Sigmoid colon (tissue), 7 donors: ENCODE measurements around the gene TRMT61A. TPM values are rescaled to one million over a fixed set of nuclear protein-coding genes. Genes with fewer than 3 reads are reported as not detected.
A peak's percentile ranks its signal among the peaks of the same experiment; 100 is the strongest.

Source experiments
- DNase-seq: peaks from one replicate; pipeline ENCODE4 v3.0.0-alpha.2; 2019
- H3K27ac ChIP-seq, 4 donors: fragments of 200-600 bp; sonication (generic); one replicate each; pipeline ENCODE4 v1.5.1; 2016 to 2019; ENCODE audit warnings: mild to moderate bottlenecking in 1 of 4
- H3K27me3 ChIP-seq, 3 donors: fragments of 200-600 bp; sonication (generic); one replicate each; pipeline ENCODE4 v1.5.1; 2019; ENCODE audit warnings: mild to moderate bottlenecking in 1 of 3
- H3K36me3 ChIP-seq, 4 donors: fragments of 200-600 bp; sonication (generic); one replicate each; pipeline ENCODE4 v1.5.1; 2016 to 2019
- H3K4me1 ChIP-seq, 4 donors: fragments of 200-600 bp; sonication (generic); one replicate each; pipeline ENCODE4 v1.5.1; 2017 to 2019
- H3K4me3 ChIP-seq, 4 donors: fragments of 200-600 bp; sonication (generic); one replicate each; pipeline ENCODE4 v1.5.1; 2017 to 2019; ENCODE audit warnings: mild to moderate bottlenecking in 2 of 4, moderate library complexity in 1 of 4
- H3K9me3 ChIP-seq, 4 donors: fragments of 200-600 bp in 3 of 4; sonication (generic) in 3 of 4; one replicate each; pipeline versions ENCODE4 v1.5.1 to v1.6.1; 2013 to 2019
- EP300 ChIP-seq, 4 donors: sonication (generic); formaldehyde crosslinking; IDR thresholded peaks; one replicate each; pipeline ENCODE4 v1.6.1; 2017; ENCODE audit warnings: antibody characterized with exemption in 4 of 4
- POLR2A ChIP-seq, 2 donors: fragments of 450-650 bp; IDR thresholded peaks; one replicate each; pipeline ENCODE4 v1.6.1; 2016; ENCODE audit warnings: antibody characterized with exemption in 2 of 2, mild to moderate bottlenecking in 2 of 2, moderate library complexity in 2 of 2
- POLR2AphosphoS5 ChIP-seq, 4 donors: sonication (generic); formaldehyde crosslinking; IDR thresholded peaks; one replicate each; pipeline ENCODE4 v1.6.1; 2017; ENCODE audit warnings: antibody characterized with exemption in 4 of 4
- WGBS, 2 donors: extraction: QIAGEN DNeasy Blood & Tissue Kit; methylation state at CpG; one replicate each; pipeline ENCODE4 v1.1.7; 2013; 5-methylcytosine and 5-hydroxymethylcytosine counted together
- intact Hi-C: fragments of 100-400 bp; cut with DNase I; formaldehyde crosslinking; loops from one replicate; pipeline ENCODE4 v1.15.1; 2023
- polyA plus RNA-seq, 3 donors: library from polyadenylated mRNA; stranded (reverse); fragments of 200-250 nt; gene quantifications; one replicate each; pipeline ENCODE4 v1.2.3, GENCODE V29; 2013
- total RNA-seq, 4 donors: library from RNA; depleted of rRNA; stranded (reverse); fragments of >200 nt; gene quantifications; one replicate each; pipeline ENCODE4 v1.1.0, GENCODE V29; 2016
- TF ChIP-seq, protein P1 (sequence below), 4 experiments: fragments of 450-650 bp in 3 of 4; fragments of 200-600 bp in 1 of 4; IDR thresholded peaks; one replicate each; pipeline ENCODE4 v1.5.1; 2016 to 2019; ENCODE audit warnings: antibody characterized with exemption in 4 of 4, mild to moderate bottlenecking in 3 of 4, moderate library complexity in 2 of 4
- donor health status: healthy with polysubstance abuse.
- donor health status: Bipolar disorder and iron deficiency.
- donor health status: healthy.

TRMT61A gene
- total and polyA plus RNA-seq, 7 donors: 4.2 to 27.2 (median 20.2) TPM

DNA sequence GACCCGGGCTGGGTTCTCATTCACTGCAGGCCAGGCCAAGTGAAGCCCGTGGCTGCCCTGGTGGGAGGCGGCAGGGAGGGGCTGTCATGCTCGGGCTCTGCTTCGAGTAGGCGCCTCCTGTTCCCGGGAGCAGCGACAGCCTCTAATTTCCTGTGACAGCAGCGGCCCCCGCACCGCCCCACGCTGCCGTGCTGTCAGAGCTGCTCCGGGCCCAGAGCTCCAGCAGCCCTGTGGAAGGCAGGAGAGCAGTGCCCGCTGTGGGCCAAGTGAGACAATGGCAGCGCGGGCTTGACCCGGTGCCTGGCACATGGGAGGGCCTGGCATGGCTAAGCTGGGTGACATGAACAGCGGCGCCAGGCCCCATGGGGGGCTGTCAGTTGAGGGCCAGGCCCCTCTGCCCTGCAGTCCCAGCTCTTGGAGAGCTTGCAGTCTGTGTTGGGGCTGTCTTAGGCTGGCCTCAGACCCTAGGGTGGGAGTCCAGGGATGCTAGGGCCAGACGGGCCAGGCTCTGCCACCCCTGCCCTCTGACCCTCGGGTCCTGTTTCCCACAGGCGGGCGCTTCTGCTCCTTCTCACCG lies 5.1 kb downstream of the TRMT61A start:
- peaks cover 0 to 96% (median 90%) of the 10 kb centered on the region in 4 donors for H3K4me1 ChIP-seq
- WGBS, 2 donors: 86 to 91% methylated on average over 25 of the region's 25 CpGs
- peak; percentile 69 for DNase-seq
- peak overlapping the region; percentile 20 to 46 (median 35) for H3K4me3 ChIP-seq
- H3K27ac ChIP-seq: peak overlapping the region; percentile 92 to 98 (median 94)
- no peaks in the 10 kb centered on the region for H3K27me3 ChIP-seq
- intact Hi-C loops: no loop called here
- H3K36me3 ChIP-seq: peaks cover 0 to 15% (median 3%) of the 10 kb centered on the region in 4 donors
- no peaks in the 10 kb centered on the region for H3K9me3 ChIP-seq
- TF ChIP-seq POLR2A (IDR thresholded peaks at IDR 0.05) (no peak), POLR2AphosphoS5 (IDR thresholded peaks at IDR 0.05) (no peak)

DNA sequence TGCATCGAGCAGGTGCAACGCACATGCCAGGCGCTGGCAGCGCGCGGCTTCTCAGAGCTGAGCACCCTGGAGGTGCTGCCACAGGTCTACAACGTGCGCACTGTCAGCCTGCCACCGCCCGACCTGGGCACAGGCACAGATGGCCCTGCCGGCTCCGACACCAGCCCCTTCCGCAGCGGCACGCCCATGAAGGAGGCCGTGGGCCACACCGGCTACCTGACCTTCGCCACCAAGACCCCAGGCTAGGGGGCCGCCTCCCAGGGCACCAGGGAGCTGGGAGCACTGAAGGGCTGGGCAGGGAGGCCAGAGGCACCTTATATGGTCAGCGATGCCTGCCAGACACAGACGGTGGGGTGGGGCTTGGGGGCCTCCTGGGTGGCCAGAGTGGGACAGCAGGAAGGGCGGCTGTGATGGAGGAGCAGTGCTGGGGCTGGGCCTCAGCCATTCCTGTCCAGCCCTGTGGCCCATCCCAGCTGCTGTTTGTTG lies 5.6 kb downstream of the TRMT61A start:
- peaks cover 0 to 15% (median 3%) of the 10 kb centered on the region in 4 donors for H3K36me3 ChIP-seq
- no peaks in the 10 kb centered on the region for H3K27me3 ChIP-seq
- 87 to 89% methylated on average over 22 of the region's 22 CpGs for WGBS, 2 donors
- TF ChIP-seq POLR2AphosphoS5 (IDR thresholded peaks at IDR 0.05) (peak in 3 of 4 donors; percentile 18 to 59 (median 27)), POLR2A (IDR thresholded peaks at IDR 0.05) (no peak)
- intact Hi-C loops: no loop called here
- H3K4me1 ChIP-seq: peaks cover 0 to 98% (median 91%) of the 10 kb centered on the region in 4 donors
- peak overlapping the region in 2 of 4 donors; percentile 30 to 46 for H3K4me3 ChIP-seq
- H3K9me3 ChIP-seq: no peaks in the 10 kb centered on the region
- DNase-seq: peak; percentile 95
- H3K27ac ChIP-seq: peak overlapping the region; percentile 92 to 98 (median 94)

DNA sequence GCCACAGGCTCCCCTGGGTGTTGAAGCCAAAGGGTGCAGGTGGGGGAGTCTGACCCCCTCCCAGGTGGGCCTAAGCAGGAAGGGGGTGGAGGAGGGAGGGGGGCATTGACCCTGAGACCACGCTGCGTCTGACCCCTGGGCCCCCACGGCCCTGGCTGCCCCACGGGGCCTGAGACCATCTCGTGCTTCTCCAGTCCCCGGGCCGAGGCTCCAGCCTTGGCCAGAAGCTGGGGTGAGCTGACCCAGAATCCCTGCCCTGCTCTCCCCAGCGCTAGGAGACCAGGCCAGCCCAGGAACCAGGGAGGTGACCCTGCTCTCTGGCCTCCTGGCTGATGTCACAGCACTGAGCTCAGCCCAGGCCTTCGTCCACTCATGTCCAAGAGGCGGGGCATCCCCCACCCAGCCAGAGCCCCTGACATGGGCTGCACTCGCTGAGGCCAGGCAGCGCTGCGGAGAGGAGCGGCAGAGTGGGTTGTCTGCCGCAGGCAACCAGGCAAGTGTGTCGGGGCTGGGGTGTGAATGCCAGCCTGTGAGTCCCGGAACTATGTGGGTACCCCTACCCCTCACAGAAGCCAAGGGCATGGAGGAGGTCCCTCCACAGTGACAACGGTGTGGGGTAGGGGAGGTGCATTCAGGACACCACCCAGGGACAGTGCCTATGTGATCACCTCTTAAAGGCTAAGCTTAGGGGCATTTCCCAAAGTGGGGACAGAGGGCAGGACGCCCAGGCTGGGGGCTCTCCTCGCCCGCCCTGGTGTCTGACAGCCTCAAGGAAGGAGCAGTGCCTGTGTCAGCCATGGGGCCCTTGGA lies 6.3 kb downstream of the TRMT61A start:
- Histone ChIP-seq H3K36me3 (peaks cover 0 to 11% (median 3%) of the 10 kb centered on the region in 4 donors), H3K27me3 (no peaks in the 10 kb centered on the region), H3K9me3 (no peaks in the 10 kb centered on the region), H3K27ac (peak overlapping the region; percentile 92 to 98 (median 94)), H3K4me1 (peaks cover 0 to 97% (median 91%) of the 10 kb centered on the region in 4 donors), H3K4me3 (peak overlapping the region in 1 of 4 donors; percentile 30)
- peak; percentile 77 for DNase-seq
- intact Hi-C loops: no loop called here
- WGBS, 2 donors: 90% methylated on average over 21 of the region's 21 CpGs
- TF ChIP-seq POLR2AphosphoS5 (IDR thresholded peaks at IDR 0.05) (peak in 3 of 4 donors; percentile 8 to 41 (median 12)), POLR2A (IDR thresholded peaks at IDR 0.05) (no peak)

DNA sequence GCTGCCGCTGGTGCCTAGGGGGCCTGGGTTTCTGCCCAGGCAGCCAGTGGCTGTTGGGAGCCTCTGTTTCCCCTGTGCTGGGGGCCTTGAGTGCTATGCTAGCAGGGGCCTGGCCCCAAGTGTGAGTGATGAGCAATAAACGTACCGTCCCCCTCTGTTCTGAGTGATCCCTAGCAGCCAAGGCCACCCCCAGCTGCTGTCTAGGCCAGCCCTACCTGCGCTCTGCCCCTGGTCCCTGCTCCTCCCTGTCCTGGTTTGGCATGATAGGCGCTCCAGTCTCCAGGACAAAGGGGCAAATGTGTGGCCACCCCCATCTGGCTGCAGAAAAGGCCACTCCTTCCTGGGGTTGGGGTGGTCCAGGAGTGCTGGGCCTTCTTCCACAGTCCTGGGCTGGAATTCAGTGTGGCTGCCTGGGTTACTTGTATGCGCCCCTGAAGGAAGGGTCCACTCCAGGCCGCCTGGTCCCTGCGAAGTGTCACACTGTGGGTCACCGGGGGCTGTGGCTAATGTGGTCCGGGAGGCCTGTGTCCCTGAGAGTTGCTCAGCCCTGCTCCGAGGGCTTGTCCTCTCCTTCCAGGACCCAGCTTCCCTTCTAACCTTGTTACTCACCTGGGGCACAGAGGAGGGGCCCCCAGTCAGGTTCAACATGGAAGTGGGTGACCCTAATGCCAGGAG lies 7.0 kb downstream of the TRMT61A start:
- H3K27me3 ChIP-seq: no peaks in the 10 kb centered on the region
- DNase-seq: peak; percentile 68
- peak overlapping the region; percentile 92 to 98 (median 94) for H3K27ac ChIP-seq
- H3K4me3 ChIP-seq: peak overlapping the region in 1 of 4 donors; percentile 30
- peaks cover 0 to 6% (median 0%) of the 10 kb centered on the region in 4 donors for H3K36me3 ChIP-seq
- no peaks in the 10 kb centered on the region for H3K9me3 ChIP-seq
- intact Hi-C loops: no loop called here
- H3K4me1 ChIP-seq: peaks cover 0 to 97% (median 91%) of the 10 kb centered on the region in 4 donors
- TF ChIP-seq POLR2A (IDR thresholded peaks at IDR 0.05): no peak
- TF ChIP-seq POLR2AphosphoS5 (IDR thresholded peaks at IDR 0.05): no peak
- TF ChIP-seq EP300 (IDR thresholded peaks at IDR 0.05): no peak
- TF ChIP-seq, protein P1, sequence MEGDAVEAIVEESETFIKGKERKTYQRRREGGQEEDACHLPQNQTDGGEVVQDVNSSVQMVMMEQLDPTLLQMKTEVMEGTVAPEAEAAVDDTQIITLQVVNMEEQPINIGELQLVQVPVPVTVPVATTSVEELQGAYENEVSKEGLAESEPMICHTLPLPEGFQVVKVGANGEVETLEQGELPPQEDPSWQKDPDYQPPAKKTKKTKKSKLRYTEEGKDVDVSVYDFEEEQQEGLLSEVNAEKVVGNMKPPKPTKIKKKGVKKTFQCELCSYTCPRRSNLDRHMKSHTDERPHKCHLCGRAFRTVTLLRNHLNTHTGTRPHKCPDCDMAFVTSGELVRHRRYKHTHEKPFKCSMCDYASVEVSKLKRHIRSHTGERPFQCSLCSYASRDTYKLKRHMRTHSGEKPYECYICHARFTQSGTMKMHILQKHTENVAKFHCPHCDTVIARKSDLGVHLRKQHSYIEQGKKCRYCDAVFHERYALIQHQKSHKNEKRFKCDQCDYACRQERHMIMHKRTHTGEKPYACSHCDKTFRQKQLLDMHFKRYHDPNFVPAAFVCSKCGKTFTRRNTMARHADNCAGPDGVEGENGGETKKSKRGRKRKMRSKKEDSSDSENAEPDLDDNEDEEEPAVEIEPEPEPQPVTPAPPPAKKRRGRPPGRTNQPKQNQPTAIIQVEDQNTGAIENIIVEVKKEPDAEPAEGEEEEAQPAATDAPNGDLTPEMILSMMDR (IDR thresholded peaks at IDR 0.05): no peak
- WGBS, 2 donors: 88 to 92% methylated on average over 11 of the region's 11 CpGs

DNA sequence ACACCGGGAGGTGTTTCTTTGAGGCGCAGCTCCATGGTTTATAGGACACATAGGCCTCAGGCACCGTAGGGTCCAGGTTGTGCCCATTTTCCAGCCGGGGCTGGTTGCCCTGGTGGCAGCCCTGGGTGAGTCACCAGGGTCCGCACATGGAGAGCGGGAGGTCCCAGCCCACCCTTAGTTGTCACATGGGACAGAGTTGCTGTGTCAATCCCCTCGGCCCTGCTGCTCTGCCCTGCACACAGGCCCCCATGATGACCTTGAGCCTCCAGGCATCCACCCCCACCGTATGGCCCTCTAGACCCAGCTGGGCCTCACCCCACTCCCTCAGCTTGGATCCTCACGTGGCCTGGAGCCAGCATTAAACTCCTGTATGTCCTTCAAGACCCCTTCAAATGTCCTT lies 7.7 kb downstream of the TRMT61A start:
- peaks cover 0 to 6% (median 0%) of the 10 kb centered on the region in 4 donors for H3K36me3 ChIP-seq
- WGBS, 2 donors: 78 to 87% methylated on average over 9 of the region's 9 CpGs
- H3K27ac ChIP-seq: peak overlapping the region; percentile 92 to 98 (median 94)
- peaks cover 0 to 97% (median 91%) of the 10 kb centered on the region in 4 donors for H3K4me1 ChIP-seq
- intact Hi-C loops: no loop called here
- no peaks in the 10 kb centered on the region for H3K27me3 ChIP-seq
- peak; percentile 67 for DNase-seq
- no peak overlapping the region for H3K4me3 ChIP-seq
- TF ChIP-seq POLR2AphosphoS5 (IDR thresholded peaks at IDR 0.05) (no peak), POLR2A (IDR thresholded peaks at IDR 0.05) (no peak), EP300 (IDR thresholded peaks at IDR 0.05) (no peak)
- TF ChIP-seq, protein P1 (IDR thresholded peaks at IDR 0.05): no peak
- H3K9me3 ChIP-seq: no peaks in the 10 kb centered on the region
